DMS79 treated with DMSO at 0.1 percent for 48 hours (cell line): ENCODE measurements around the gene TRIM33.
"Not testable (repeated sequence)": the region's sequence is repeated elsewhere in the genome, so short reads cannot be mapped to it uniquely, and the experiment has no call there.

Experiments
- DNase-seq: peaks from one replicate; lab custom pipeline; 2025; lab: John Stamatoyannopoulos, UW

TRIM33 gene

GRCh38 chr1:114466334-114467014 lies 44.5 kb downstream of the TRIM33 start:
- DNase-seq: no peak

GRCh38 chr1:114462963-114463362 lies 48.0 kb downstream of the TRIM33 start:
- DNase-seq: no peak

GRCh38 chr1:114462341-114462740 lies 48.7 kb downstream of the TRIM33 start:
- DNase-seq: no peak

GRCh38 chr1:114458237-114458777 lies 52.7 kb downstream of the TRIM33 start:
- DNase-seq: no peak

GRCh38 chr1:114457675-114458236 lies 53.2 kb downstream of the TRIM33 start:
- no peak for DNase-seq

- DNase-seq: no peak
Observed at GRCh38 chr1:114456586-114456985, 54.4 kb downstream of the TRIM33 start.

GRCh38 chr1:114455102-114455785 lies 55.8 kb downstream of the TRIM33 start:
- no peak for DNase-seq

GRCh38 chr1:114454539-114454938 lies 56.5 kb downstream of the TRIM33 start:
- no peak for DNase-seq

GRCh38 chr1:114453361-114453784 lies 57.6 kb downstream of the TRIM33 start:
- no peak for DNase-seq

GRCh38 chr1:114448370-114449036 lies 62.5 kb downstream of the TRIM33 start:
- no peak for DNase-seq

- DNase-seq: no peak
Observed at GRCh38 chr1:114446198-114446597, 64.8 kb downstream of the TRIM33 start.

- not testable (repeated sequence) for DNase-seq
Observed at GRCh38 chr1:114443226-114443625, 67.8 kb downstream of the TRIM33 start.

GRCh38 chr1:114441332-114441731 lies 69.7 kb downstream of the TRIM33 start:
- no peak for DNase-seq

GRCh38 chr1:114439369-114439768 lies 71.6 kb downstream of the TRIM33 start:
- DNase-seq: no peak

- DNase-seq: no peak
Observed at GRCh38 chr1:114437812-114438211, 73.2 kb downstream of the TRIM33 start.

- DNase-seq: no peak
Observed at GRCh38 chr1:114436799-114437198, 74.2 kb downstream of the TRIM33 start.

- DNase-seq: no peak
Observed at GRCh38 chr1:114435088-114435715, 75.8 kb downstream of the TRIM33 start.

GRCh38 chr1:114431026-114431425 lies 80.0 kb downstream of the TRIM33 start:
- DNase-seq: no peak

- DNase-seq: no peak
Observed at GRCh38 chr1:114428083-114428754, 82.8 kb downstream of the TRIM33 start.

GRCh38 chr1:114427612-114428011 lies 83.4 kb downstream of the TRIM33 start:
- DNase-seq: no peak

- DNase-seq: no peak
Observed at GRCh38 chr1:114423455-114423854, 87.5 kb downstream of the TRIM33 start.
